ENCODE data around the gene SLC10A7.

DNA sequence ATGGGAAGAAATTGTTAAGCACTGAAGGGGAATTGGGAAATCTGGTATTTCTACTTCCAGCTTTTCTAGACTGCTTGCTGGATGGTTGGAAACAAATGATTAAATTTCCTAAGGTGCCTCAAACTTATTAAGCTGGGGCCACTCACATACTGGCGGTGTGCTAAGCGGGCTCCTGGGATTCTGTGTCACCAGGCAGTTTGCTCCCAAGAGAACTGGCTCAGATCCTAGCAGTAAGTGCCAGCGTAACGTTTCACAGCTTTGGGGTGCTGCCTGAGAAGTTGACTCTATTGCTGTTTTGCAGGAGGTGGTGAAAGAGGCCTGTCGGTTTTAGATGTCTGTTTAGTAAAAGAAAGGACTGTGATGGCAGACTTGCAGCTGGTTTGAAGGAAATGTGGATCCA is 314.3 kb downstream of the SLC10A7 start:
- TF ChIP-seq, protein P1, sequence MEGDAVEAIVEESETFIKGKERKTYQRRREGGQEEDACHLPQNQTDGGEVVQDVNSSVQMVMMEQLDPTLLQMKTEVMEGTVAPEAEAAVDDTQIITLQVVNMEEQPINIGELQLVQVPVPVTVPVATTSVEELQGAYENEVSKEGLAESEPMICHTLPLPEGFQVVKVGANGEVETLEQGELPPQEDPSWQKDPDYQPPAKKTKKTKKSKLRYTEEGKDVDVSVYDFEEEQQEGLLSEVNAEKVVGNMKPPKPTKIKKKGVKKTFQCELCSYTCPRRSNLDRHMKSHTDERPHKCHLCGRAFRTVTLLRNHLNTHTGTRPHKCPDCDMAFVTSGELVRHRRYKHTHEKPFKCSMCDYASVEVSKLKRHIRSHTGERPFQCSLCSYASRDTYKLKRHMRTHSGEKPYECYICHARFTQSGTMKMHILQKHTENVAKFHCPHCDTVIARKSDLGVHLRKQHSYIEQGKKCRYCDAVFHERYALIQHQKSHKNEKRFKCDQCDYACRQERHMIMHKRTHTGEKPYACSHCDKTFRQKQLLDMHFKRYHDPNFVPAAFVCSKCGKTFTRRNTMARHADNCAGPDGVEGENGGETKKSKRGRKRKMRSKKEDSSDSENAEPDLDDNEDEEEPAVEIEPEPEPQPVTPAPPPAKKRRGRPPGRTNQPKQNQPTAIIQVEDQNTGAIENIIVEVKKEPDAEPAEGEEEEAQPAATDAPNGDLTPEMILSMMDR (IDR thresholded peaks at IDR 0.05; ENCODE audit: low read length), result no peak
- TF ChIP-seq EZH2 (optimal IDR thresholded peaks at IDR 0.05; ENCODE audit: low read depth, low read length) (no peak), EZH2phosphoT487 (IDR thresholded peaks at IDR 0.05; ENCODE audit: low read length) (no peak)
